SHP77 treated with DMSO at 0.1 percent for 48 hours (cell line): ENCODE measurements around the gene TMPRSS6.
"Not testable (repeated sequence)": the region's sequence is repeated elsewhere in the genome, so short reads cannot be mapped to it uniquely, and the experiment has no call there.

Experiments
- DNase-seq: peaks from one replicate; lab custom pipeline; 2025; lab: John Stamatoyannopoulos, UW

The TMPRSS6 gene

DNA sequence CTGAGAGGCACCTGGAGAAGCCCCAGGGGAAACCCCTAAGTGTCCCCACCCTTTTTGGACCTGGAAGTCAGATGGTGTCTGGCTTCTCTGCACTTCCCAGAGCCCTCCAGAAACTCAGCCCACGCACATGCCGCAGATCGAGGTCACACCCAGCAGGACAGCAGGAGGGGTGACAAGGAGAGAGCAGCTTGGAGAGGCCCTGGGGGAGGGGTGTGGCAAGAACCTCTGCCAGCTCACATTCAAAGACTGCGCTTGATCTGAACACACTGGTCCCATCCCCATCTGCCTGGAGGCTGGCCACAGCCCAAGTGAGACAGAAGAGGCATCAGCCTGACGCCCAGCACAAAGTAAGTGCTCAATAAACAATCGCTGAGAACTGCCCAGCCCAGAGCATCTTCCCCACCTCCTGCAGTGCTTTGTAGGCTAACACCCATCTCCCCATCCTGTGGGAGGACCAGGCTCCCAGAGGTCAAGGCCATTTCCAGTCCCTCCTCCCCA lies 21.4 kb downstream of the TMPRSS6 start:
- DNase-seq: no peak

DNA sequence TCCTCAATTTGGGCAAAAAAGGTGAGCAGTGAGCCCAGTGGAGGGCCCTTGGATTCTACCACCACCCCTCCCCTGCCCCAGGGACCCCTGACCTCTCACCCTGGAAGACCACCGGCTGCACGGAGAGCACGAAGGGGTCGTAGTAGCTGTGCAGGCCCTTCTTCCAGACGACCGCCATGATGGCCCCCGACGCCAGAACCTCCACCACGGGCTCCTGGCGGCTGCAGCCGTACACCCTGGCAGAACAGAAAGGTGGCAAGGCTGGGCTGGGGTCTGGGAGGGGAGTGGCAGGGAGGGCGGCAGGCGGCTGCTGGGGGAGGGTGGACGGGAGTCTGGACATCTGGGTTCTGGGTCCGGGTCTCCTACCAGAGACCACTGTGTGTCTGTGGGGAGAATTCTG lies 23.3 kb downstream of the TMPRSS6 start:
- no peak for DNase-seq

DNA sequence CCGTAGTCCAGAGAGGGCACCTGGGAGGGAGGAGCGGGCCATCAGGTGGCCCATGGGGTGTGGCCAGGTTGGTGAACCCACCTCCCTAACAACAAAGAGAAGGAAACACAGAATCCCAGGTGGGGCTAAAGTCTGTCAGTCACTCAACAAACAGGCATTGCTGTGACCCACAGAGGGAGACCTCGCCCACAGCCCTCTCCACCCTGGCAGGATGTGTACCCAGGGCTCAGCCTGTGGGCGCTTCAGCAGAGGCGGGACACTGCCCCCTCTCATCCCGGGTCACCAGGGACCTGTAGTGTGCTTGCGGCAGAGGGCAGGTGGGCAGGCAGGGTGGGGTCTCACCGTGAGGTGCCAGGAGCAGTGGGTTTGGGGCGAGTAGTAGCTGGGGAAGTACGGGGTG lies 25.1 kb downstream of the TMPRSS6 start:
- DNase-seq: no peak

DNA sequence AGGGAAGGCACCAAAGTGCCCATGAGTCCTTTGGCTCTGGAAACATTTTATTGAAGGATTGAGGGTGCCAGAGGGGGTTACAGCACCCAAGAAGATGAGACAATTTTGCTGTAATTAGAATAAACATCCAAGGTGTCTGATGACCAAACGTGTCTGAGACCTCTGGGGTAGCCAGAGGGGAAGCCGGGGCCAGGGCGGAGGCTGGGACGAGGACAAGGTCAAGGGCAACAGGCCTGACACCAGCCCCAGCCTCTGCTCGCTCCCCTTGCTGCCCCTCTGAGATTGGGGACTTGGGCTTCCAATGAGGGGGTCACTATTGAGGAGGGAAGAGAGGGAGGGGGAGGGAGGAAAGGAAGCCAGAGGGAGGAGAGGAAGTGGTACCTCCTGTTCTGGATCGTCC lies 25.6 kb downstream of the TMPRSS6 start:
- DNase-seq: no peak

DNA sequence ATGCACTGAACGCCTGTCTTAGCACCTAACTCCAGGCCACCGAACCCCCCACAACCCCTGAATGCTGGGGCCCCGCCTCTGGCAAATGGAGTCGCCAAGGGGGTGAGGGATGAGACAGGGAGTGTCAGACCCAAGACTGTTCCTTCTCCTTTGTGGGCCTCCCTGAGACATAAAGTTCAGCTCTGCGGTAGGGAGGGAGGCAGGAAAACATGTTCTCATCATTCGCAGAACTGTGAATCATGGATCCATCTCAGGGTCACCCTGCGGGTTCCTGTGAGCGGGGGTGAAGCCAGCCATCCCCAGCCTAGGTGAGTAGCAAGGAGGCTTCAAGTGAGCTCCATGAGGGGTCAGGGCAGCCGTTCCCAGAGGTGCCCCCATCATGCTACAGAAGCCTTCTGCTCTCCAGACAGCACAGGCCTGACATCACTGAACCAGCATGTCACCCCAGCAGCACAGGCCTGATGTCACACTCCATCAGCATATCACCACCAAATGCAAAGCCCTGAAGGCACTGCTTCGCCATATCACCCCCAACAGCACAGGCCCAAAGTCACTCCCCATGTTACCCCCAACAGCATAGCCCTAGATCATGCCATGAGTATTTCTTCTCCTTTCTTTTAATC lies 27.2 kb downstream of the TMPRSS6 start:
- DNase-seq: no peak

DNA sequence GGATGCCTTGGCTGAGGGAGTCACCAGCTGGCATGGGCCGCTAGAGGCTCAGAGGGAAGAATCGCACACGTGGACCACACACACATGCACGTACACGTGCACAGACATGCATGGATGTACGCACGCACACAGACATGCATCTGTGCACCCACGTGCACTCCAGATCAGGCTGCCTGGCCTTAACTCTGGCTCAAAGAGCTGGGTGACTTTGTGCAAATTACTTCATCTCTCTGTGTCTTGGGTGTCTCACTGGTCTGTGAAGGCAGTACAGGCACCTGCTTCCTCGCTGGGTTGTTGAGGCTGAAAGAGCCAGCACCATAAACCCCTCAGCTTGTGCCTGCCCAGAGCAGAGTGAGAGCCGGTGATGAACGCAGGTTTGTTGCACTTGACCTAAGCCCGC lies 28.7 kb downstream of the TMPRSS6 start:
- no peak for DNase-seq

DNA sequence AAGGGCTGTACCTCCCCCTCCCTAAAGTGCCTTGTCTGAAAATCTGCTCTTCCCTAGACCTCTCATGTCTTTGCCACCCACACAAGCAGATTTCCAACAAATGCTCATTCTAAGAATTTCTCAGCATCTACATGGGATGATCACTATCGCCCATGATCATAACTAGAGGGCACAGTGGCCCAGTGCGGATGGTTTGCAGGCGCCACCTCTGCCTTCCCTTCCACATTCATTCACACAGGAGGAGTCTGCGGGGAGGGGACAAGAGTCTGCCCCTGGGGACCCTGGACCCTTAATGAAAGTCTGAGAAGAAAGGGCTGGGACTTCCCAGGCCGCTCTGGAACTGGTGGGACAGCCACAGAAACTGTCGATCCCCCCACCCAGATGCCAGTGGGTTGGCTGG lies 29.1 kb downstream of the TMPRSS6 start:
- DNase-seq: no peak

DNA sequence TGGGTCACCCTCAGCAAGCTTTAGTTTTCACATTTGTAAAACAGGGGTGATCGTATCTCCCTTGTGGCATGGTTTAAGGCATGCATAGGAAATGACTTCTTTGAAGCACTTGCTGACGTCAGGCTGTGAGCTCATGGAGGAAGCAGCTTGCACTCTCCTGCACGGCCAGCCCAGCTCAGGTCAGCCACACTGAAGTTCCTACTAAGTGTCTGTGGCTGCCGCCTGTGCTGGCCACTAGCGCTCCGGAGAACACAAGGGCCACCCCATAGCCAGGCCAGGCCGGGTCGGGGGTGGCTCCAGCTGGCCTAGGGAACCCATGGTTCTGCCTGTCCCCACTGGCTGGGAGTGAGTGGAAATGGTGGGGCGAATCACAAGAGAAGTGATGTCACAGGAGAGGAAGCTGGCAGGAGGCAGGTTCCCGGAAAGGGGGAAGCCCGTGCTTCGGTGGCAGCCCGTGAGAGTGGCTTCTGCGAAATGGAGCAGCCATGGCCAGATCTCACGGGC lies 29.8 kb downstream of the TMPRSS6 start:
- DNase-seq: no peak

DNA sequence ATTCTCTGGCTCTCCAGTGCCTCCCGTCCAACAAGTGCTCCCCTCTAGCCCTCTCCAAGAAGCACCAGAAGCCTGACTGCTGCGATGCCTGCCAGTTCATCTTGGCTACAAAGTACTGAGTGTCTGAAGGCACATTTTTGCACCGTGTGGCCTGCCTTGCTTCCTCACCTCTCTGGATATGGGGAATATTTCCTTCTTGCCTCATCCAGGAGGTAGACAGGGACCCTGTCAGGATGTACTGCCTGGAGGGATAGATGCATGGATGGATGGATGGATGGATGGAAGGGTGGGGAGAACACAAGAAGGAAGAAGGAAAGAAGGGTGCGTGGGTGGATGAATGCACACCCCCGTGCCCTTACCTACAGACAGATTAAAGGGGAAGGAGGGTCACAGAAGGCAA lies 30.4 kb downstream of the TMPRSS6 start:
- DNase-seq: no peak

DNA sequence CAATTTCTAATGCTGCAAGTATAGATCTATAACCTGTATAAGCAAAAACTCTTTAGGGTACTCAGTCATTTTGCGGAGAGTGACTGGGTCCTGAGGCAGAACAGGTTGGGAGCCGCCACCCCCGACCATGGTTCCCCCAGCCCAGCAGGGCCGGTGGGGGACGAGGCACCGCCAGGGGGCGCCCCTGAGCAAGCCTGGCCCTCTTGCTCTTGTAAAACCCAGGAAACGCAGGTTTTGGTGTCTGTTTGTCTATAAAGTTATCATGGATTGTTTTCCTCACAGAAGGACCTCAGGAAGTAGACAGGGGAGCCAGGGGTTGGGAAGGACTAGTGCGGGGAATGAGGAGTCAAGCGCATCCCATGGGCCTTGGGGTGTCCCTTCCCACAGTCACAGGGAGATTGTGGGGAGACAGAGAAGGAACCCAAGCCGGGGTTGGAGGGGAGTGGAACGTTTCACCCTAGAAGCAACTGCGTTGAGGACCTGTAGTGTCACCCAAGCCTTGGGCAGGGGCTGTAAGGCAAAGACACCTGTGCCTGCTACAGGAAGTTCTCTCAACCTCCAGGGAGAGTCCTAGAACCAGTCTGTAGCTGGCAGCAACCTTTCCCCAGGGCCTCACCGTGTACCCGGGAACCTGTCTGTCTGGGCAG lies 31.6 kb downstream of the TMPRSS6 start:
- DNase-seq: no peak

DNA sequence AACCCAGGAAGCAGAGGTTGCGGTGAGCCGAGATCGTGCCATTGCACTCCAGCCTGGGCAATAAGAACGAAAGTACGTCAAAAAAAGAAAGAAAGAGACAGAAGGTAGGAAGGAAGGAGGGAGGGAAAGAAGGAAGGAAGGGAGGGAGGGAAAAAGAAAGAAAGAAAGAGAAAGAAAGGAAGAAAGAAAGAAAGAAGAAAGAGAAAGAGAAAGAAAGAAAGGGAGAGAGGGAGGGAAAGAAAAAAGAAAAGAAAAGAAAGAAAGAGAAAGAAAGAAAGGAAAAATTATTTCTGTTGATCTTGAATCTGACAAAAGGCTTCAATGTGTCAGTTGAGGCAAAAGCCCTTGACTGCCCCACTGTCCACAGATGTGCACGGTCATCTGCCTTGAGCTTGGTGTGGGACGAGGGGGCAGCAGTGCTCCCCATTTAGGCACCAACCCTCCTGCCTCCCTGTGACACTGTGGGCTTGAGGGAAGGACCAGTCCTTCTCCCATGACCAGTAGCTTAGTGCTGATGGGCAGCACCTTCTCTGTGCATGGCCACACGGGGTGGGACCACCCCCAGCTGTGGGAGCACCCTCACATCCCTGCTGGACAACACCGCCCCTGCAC lies 33.6 kb downstream of the TMPRSS6 start:
- DNase-seq: no peak

DNA sequence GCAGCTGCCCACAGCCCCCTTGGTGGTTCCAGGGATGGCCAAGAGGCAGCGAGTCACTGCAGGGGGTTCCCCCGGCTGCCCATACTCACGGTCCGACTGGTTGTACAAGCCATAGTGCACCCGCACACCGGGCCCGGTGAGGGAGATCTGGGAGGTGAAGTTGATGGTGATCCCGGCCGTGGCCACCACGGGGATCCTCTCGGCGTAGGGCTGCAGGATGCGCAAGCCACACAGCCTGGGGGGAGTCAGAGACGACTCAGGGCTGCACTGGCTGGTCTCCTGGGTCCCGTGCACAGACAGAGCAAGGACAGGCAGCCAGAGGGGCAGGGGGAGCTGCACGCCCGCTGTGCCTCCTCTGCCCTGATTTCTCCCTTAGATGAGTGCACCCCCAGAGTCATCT lies 34.5 kb downstream of the TMPRSS6 start:
- no peak for DNase-seq

DNA sequence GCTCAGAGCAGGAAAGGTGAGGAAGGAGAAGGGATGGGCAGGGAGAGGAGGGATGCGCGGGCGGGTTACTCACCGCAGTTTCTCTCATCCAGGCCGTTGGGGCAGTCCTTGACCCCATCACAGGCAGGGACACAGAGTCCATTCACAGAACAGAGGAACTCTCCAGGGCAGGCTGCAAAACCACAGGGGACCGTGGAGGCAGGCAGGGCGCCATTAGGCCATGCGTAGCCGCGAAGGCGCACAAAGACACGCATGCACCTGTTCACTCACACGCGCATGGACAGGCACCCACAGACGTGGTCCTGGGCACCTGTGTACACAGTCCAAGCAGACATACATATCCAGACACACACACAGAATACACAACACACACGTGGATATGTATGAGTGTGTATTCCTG lies 35.0 kb downstream of the TMPRSS6 start:
- DNase-seq: no peak

DNA sequence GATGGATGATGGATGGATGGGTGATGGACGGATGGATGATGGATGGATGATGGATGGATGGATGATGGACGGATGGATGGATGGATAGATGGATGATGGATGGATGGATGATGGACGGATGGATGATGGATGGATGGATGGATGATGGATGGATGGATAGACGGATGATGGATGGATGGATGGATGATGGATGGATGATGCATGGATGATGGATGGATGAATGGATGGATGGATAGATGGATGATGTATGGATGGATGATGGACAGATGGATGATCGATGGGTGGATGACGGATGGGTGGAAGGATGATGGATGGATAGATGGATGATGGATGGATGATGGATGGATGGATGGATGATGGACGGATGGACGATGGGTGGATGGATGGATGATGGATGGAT lies 36.8 kb downstream of the TMPRSS6 start:
- no peak for DNase-seq

DNA sequence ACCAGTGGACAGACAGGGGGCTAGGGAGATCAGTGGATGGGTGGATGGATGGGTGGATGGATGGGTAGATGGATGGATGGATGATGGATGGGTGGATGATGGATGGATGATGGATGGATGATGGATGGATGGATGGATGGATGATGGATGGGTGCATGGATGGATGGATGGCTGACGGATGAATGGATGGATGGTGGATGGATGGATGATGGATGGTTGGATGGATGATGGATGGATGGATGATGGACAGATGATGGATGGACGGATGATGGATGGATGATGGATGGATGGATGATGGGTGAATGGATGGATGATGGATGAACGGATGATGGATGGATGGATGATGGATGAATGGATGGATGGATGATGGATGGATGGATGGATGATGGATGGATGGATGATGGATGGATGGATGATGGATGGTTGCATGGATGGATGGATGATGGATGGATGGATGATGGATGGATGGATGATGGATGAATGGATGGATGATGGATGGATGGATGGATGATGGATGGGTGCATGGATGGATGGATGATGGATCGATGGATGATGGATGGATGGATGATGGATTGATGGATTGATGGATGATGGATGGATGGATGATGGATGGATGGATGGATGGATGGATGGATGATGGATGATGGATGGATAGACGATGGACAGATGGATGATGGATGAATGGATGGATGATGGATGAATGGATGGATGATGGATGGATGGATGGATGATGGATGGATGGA lies 37.5 kb downstream of the TMPRSS6 start:
- not testable (repeated sequence) for DNase-seq

DNA sequence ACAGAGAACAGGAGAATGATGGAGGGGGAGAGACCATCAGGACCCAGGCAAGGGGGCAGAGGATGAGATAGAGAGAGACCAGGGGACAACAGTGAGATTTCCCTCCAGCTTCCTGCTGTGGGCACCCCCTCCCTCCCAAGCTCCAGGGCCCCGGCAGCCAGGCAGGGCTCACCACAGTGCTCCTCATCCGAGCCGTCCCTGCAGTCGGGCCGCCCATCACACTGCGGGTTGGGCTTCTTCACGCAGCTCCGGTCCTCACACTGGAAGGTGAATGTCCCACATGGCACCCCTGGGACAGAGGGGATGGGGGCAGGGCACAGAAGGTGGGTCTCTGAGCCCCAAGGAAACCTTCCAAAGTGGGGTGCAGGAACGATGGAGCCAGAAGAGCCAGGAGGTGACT lies 38.8 kb downstream of the TMPRSS6 start:
- DNase-seq: no peak

DNA sequence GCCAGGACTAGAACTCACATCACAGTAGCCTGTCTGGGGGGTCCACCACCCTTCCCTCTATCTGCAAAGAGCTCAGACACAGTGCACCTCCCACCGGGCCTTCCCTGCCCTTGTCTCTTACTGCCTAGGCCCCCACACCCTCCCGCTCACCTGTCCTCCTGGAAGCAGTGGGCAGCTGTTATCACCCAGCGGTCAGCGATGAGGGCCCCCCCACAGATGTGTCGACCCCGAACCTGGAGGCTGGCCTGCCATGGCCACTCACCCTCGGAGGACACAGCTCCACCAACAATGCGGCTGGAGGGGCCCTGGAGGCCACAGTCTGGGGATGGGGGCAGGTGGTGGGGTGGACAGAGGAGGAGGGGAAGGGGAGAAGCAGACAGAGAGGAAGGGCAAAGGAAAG lies 39.2 kb downstream of the TMPRSS6 start:
- DNase-seq: no peak

DNA sequence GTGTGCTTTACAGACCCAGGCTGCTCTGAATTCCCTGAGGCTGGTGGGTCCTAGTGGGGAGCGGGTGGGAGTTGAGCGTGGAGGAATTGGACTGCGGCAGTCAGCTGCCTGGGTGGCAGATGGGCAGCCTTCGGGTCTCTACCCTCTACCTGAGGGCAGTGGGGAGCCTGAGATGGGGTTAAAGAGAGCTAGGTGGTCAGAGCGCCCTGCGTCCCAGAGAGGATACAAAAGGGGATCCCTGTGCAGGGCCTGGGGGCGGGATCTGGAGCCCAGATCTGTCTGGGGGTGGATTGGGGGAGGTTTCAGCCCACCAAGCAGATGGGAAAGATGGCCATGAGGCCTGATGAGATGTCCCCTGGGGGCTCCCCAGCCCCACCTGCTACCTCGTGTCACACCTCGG lies 39.8 kb downstream of the TMPRSS6 start:
- DNase-seq: no peak

DNA sequence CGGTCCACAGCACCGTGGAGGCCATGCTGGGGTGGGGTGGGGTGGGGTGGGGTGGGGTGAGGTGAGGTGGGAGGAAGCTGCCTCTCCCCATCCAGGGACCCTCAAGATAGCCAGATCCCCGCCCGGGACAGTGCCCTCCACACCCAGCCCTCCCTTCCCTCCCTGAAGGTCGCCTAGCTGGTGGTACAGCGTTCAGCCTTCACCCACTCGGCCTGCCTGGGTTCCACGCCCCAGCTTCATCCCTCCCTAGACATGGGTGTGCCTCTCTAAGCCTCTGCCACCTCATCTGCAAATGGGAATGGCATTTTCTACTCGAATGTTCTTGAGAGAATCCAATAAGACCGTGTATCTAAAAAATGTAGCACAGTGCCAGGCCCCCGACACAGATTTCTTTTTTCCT lies 40.2 kb downstream of the TMPRSS6 start:
- no peak for DNase-seq

DNA sequence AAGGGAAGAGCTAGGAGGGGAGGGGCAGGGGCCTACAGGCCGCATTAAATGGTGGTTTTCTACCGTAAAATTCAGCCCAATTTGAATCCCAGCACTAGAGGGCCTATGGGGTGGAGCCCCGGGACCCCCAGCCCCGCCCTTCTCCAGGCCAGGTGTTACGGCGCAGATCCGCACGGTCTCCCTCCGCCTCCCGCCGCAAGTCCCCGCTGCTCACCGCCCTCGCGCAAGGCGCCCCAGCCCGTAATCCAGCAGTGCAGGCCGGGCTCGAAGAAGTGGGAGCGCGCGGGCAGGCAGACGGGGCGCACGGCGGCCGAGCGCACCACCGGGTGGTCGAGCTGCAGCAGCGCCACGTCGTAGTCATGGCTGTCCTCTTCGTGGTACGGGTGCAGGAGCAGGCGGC lies 40.7 kb downstream of the TMPRSS6 start:
- no peak for DNase-seq

DNA sequence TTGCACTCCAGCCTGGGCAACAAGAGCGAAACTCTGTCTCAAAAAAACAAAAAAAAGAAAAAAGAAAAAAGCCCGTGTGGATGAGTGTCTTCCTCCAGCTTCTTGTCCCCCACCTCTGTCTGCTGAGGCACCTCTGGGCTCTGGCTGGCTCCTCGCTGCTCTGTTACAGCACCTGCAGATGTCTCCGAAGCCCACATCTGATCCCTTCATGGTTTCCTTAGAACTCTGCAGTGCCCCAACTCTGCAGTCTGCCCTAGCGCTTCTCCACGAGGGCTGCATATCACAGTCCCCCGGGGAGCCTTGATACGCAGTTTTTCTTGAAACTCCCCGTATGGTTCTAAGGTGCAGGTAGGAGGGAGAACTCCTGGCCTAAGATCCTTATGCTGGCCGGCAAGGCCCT lies 42.1 kb downstream of the TMPRSS6 start:
- DNase-seq: no peak

DNA sequence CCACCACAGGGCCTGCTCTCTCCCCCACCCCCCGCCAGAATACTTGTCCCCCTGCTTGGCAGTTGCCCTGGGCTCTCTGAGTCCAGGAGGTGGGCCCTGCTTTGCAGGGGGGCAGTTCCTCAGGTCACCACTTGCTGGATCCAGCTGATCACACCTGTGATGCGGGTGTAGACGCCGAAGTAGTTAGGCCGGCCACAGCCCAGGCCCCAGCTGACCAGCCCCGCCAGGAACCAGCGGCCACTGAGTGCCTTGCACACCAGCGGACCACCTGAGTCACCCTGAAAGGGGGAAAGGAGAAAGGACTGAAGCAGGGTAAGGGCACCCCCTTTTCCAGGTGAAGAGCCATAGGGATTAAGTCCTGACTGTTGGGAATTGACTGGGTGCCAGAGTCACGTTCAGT lies 43.6 kb downstream of the TMPRSS6 start:
- DNase-seq: no peak

DNA sequence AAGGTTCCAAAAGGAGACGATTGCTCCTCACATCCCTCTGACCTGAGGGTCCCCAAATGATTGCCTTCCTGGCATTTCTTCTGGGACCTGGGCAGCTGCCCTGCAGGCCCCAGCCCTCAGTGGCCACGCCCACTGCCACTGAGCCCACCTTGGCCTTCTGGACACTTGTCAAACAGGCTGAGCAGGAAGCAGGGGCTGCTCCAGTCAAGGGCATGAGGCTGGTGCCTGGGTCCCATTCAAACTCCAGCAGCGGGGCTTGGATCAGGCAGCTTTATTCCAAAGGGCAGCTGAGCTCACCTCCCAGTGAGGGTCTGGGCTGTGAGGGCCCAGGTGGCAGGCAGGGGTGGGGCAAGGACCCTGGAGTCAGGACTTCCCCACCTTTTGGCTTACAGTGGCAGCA lies 44.3 kb downstream of the TMPRSS6 start:
- no peak for DNase-seq
